HepG2 (cell line): Measurements from ENCODE around the gene GRB2. TPM values are rescaled to one million over a fixed set of nuclear protein-coding genes. Genes with fewer than 3 reads are reported as not detected.

Source experiments
- ATAC-seq: fragments of 200-7000 bp; cut with Tn5 transposase; 3 replicates; pipeline ENCODE4 v1.9.1; 2020; ENCODE audit warnings: mild to moderate bottlenecking, moderate library complexity
- BruUV-seq: library from RNA; stranded (reverse); fragments of 400-500 nt; replicated peaks from 2 replicates; lab custom pipeline; 2021; lab: Mats Ljungman, UMichigan
- CTCF ChIA-PET: fragments of 300-600 bp; formaldehyde crosslinking; extraction: SDS; loops from one replicate; lab custom pipeline; 2021; ENCODE audit warnings: low total read pairs, inconsistent platforms, low intra/inter-chr PET ratio; lab: Yijun Ruan, JAX
- POLR2A ChIA-PET: fragments of 350-600 bp; sonication (Branson Sonifier 250); formaldehyde crosslinking; loops from one replicate; lab custom pipeline; 2020; ENCODE audit warnings: antibody characterized with exemption, inconsistent platforms; lab: Yijun Ruan, JAX
- DNase-seq: peaks from one replicate; pipeline ENCODE4 v3.0.0-alpha.2; 2015; ENCODE audit warnings: low spot score
- FAIRE-seq: peaks from 3 replicates; lab custom pipeline; 2011; peaks lifted over from hg19 to GRCh38; lab: Jason Lieb, UNC
- H2AFZ ChIP-seq: one replicate; pipeline ENCODE4 v1.6.1; 2011; ENCODE audit warnings: low read length, inconsistent platforms
- H3K27ac ChIP-seq: fragments of 300-600 bp; 3 replicates; pipeline ENCODE4 v1.8.0; 2011; ENCODE audit warnings: mixed run types, mild to moderate bottlenecking, mixed read lengths, low read length, inconsistent platforms; ENCODE audit not compliant: insufficient read depth; ENCODE audit errors: extremely low read length
- H3K27me3 ChIP-seq, 2 experiments: fragments of 200-600 bp in 1 of 2; 2 replicates in 1 of 2; 3 replicates in 1 of 2; pipeline versions ENCODE4 v1.6.0 to v1.8.0; 2011; ENCODE audit warnings: low read length in 2 of 2, mild to moderate bottlenecking in 2 of 2, moderate library complexity in 2 of 2, inconsistent platforms in 1 of 2; ENCODE audit not compliant: insufficient read depth in 2 of 2, control insufficient read depth in 1 of 2
- H3K36me3 ChIP-seq, 2 experiments: fragments of 200-600 bp in 1 of 2; replicated peaks in 1 of 2; 2 replicates in 1 of 2; 3 replicates in 1 of 2; pipeline versions ENCODE4 v1.5.1 to v1.8.0; 2011; ENCODE audit warnings: low read length in 2 of 2, inconsistent platforms in 1 of 2; ENCODE audit not compliant: insufficient read depth in 2 of 2, control insufficient read depth in 1 of 2
- H3K4me1 ChIP-seq: 2 replicates; pipeline ENCODE4 v1.5.1; 2012; ENCODE audit warnings: low read length, inconsistent platforms; ENCODE audit not compliant: insufficient read depth
- H3K4me2 ChIP-seq: 2 replicates; pipeline ENCODE4 v1.6.0; 2011; ENCODE audit warnings: low read depth, low read length, inconsistent platforms
- H3K4me3 ChIP-seq, 3 experiments: fragments of 200-600 bp in 1 of 3; sonication (generic), shearing (Covaris generic) in 1 of 3; replicated peaks in 1 of 3; 2 replicates each; pipeline ENCODE4 v1.5.1; 2011 to 2016; ENCODE audit warnings: low read length in 3 of 3, inconsistent platforms in 2 of 3, low read depth in 2 of 3, mild to moderate bottlenecking in 2 of 3, control low read depth in 1 of 3, mixed read lengths in 1 of 3; ENCODE audit not compliant: insufficient read depth in 1 of 3
- H3K79me2 ChIP-seq: one replicate; pipeline ENCODE4 v1.6.1; 2011; ENCODE audit warnings: low read length, inconsistent platforms; ENCODE audit not compliant: insufficient read depth
- H3K9ac ChIP-seq: 2 replicates; pipeline ENCODE4 v1.6.0; 2011; ENCODE audit warnings: mild to moderate bottlenecking, low read depth, low read length, inconsistent platforms; ENCODE audit not compliant: insufficient read depth
- H3K9me3 ChIP-seq: 2 replicates; pipeline ENCODE4 v1.5.1; 2012; ENCODE audit warnings: mild to moderate bottlenecking, low read length
- H4K20me1 ChIP-seq: 2 replicates; pipeline ENCODE4 v1.6.0; 2011; ENCODE audit warnings: inconsistent platforms, mild to moderate bottlenecking, low read length, moderate library complexity; ENCODE audit not compliant: insufficient read depth
- CEBPB ChIP-seq: IDR thresholded peaks from 2 replicates; pipeline ENCODE4 v1.6.1; 2011; ENCODE audit warnings: low read depth, low read length, improper control_type of control experiment, borderline replicate concordance
- HOXA3 ChIP-seq: sonication (generic); formaldehyde crosslinking; IDR thresholded peaks from 2 replicates; pipeline ENCODE4 v1.5.0; 2020; ENCODE audit warnings: missing genetic modification reagents
- MYNN ChIP-seq: sonication (generic); formaldehyde crosslinking; IDR thresholded peaks from 2 replicates; pipeline ENCODE4 v1.4.0; 2020; ENCODE audit warnings: mild to moderate bottlenecking, low read depth, missing genetic modification reagents
- NFRKB ChIP-seq: fragments of 450-650 bp; IDR thresholded peaks from 2 replicates; pipeline ENCODE4 v1.6.1; 2017
- PRDM10 ChIP-seq: sonication (generic); formaldehyde crosslinking; IDR thresholded peaks from 2 replicates; pipeline ENCODE4 v1.4.0; 2020; ENCODE audit warnings: low read depth, missing genetic modification reagents
- RELA ChIP-seq: sonication (generic); formaldehyde crosslinking; IDR thresholded peaks from 2 replicates; pipeline ENCODE4 v1.4.0; 2020; ENCODE audit warnings: missing genetic modification reagents
- SETDB1 ChIP-seq: sonication (generic); formaldehyde crosslinking; IDR thresholded peaks from 2 replicates; pipeline ENCODE4 v1.5.1; 2020; ENCODE audit warnings: missing genetic modification reagents, mild to moderate bottlenecking, borderline replicate concordance
- SRSF1 ChIP-seq: fragments of 200-400 bp; formaldehyde crosslinking; optimal IDR thresholded peaks from 2 replicates; pipeline ENCODE3; 2017; ENCODE audit warnings: mild to moderate bottlenecking, low read depth, low read length, moderate library complexity
- TEAD3 ChIP-seq: optimal IDR thresholded peaks from 2 replicates; pipeline ENCODE3; 2016; ENCODE audit warnings: borderline replicate concordance
- TIGD3 ChIP-seq: sonication (generic); formaldehyde crosslinking; IDR thresholded peaks from 2 replicates; pipeline ENCODE4 v1.5.1; 2020; ENCODE audit warnings: mild to moderate bottlenecking, missing genetic modification reagents, borderline replicate concordance
- ZBTB3 ChIP-seq: sonication (generic); formaldehyde crosslinking; IDR thresholded peaks from 2 replicates; pipeline ENCODE4 v1.4.0; 2020; ENCODE audit warnings: low read depth, mild to moderate bottlenecking, moderate library complexity, missing genetic modification reagents, borderline replicate concordance
- ZBTB7A ChIP-seq: sonication (generic); formaldehyde crosslinking; IDR thresholded peaks from 2 replicates; pipeline ENCODE4 v1.8.0; 2022; ENCODE audit warnings: mild to moderate bottlenecking, missing genetic modification reagents
- ZFP41 ChIP-seq: sonication (generic); formaldehyde crosslinking; IDR thresholded peaks from 2 replicates; pipeline ENCODE4 v1.4.0; 2020; ENCODE audit warnings: mild to moderate bottlenecking, missing genetic modification reagents, borderline replicate concordance
- ZNF567 ChIP-seq: sonication (generic); formaldehyde crosslinking; IDR thresholded peaks from 2 replicates; pipeline ENCODE4 v1.8.1; 2023; ENCODE audit warnings: mild to moderate bottlenecking, missing genetic modification reagents, borderline replicate concordance
- ZNF766 ChIP-seq: sonication (generic); formaldehyde crosslinking; IDR thresholded peaks from 2 replicates; pipeline ENCODE4 v1.5.0; 2020; ENCODE audit warnings: missing genetic modification reagents, borderline replicate concordance
- ZSCAN22 ChIP-seq: sonication (generic); formaldehyde crosslinking; IDR thresholded peaks from 2 replicates; pipeline ENCODE4 v1.4.0; 2020; ENCODE audit warnings: mild to moderate bottlenecking, missing genetic modification reagents
- ZSCAN31 ChIP-seq: sonication (generic); formaldehyde crosslinking; IDR thresholded peaks from 2 replicates; pipeline ENCODE4 v1.5.0; 2020; ENCODE audit warnings: low read depth, mild to moderate bottlenecking, missing genetic modification reagents
- WGBS: methylation state at CpG from one replicate; pipeline ENCODE4 v1.1.6; 2017; ENCODE audit warnings: low lambda C conversion rate; 5-methylcytosine and 5-hydroxymethylcytosine counted together
- in situ Hi-C: cut with HindIII; loops from 2 replicates; pipeline ENCODE4 v1.10.0; 2017; ENCODE audit warnings: low pct_unique_long_range_greater_than_20kb; ENCODE audit not compliant: extremely low pct_ligation_motif_present
- intact Hi-C: fragments of 100-400 bp; cut with micrococcal nuclease; formaldehyde crosslinking; loops from one replicate; pipeline ENCODE4 v1.10.0; 2022; ENCODE audit not compliant: unreplicated experiment
- polyA plus RNA-seq, 8 experiments: library from polyadenylated mRNA; depleted of rRNA in 3 of 8; stranded (reverse) in 7 of 8; unstranded in 1 of 8; fragments of >200 nt; fragmentation: Illumina TruSeq in 4 of 8; extraction: Trizol in 4 of 8; gene quantifications; 2 replicates each; pipeline versions ENCODE4 v1.2.1 to v1.2.3, GENCODE V29; 2011 to 2016; ENCODE audit warnings: low read depth in 4 of 8, missing spikeins in 1 of 8, mixed read lengths in 1 of 8; ENCODE audit not compliant: insufficient read depth in 1 of 8
- total RNA-seq, 5 experiments: library from RNA; depleted of rRNA; stranded (reverse); fragments of >200 nt; fragmentation: Illumina TruSeq; extraction: Trizol; gene quantifications; 2 replicates each; pipeline ENCODE4 v1.2.3, GENCODE V29; 2016; ENCODE audit warnings: low read depth in 1 of 5

Gene GRB2
- total and polyA plus RNA-seq, 2 of the 13 experiments (the other 11 are each of a cell fraction or from before 2014, with no cell fraction given) = 84.6 to 92.3 TPM

- peak; percentile 11 for ATAC-seq
- Histone ChIP-seq H3K27ac (peak overlapping the region; percentile 68), H3K4me3 (peak overlapping the region; percentile 91 to 98 (median 94)), H3K9me3 (no peaks in the 10 kb centered on the region), H3K36me3 (peaks cover 12 to 34% of the 10 kb centered on the region in 2 experiments), H3K4me1 (peaks cover 43% of the 10 kb centered on the region), H3K9ac (peak overlapping the region; percentile 83), H3K79me2 (peaks cover 6% of the 10 kb centered on the region), H2AFZ (no peak overlapping the region), H3K4me2 (peak overlapping the region; percentile 94), H4K20me1 (no peaks in the 10 kb centered on the region), H3K27me3 (no peaks in the 10 kb centered on the region)
- FAIRE-seq = no peak
- CTCF ChIA-PET = interaction anchor here (0.9 to 1.1 kb wide), 2 partner anchors 19 to 143 kb away, joined by 3 read pairs; partner anchors contain the start of gene SLC25A19
- POLR2A ChIA-PET = interaction anchor here (0.5 to 6.6 kb wide), 21 partner anchors 9 to 261 kb away, joined by 3 to 93 read pairs (median 7); partner anchors contain the start of genes GGA3, GRB2, JPT1 and MRPS7
- no peak for DNase-seq
- WGBS = 16% methylated on average over 5 of the region's 6 CpGs
- no TSS peak for BruUV-seq
- intact Hi-C loops = loop anchor here (1.0 to 2.0 kb wide), 3 partner anchors 39 to 143 kb away; partner anchors contain the start of gene GRB2
- in situ Hi-C loops = loop anchor here (5.0 kb wide), 1 partner anchor 142 kb away; no protein-coding TSS in a partner anchor
- TF ChIP-seq NFRKB = no peak
- TF ChIP-seq ZBTB7A = no peak
- no peak for TF ChIP-seq PRDM10
- TF ChIP-seq ZNF766 = no peak
- TF ChIP-seq SRSF1 = no peak
- TF ChIP-seq CEBPB = no peak
- TF ChIP-seq TIGD3 (CRISPR knock-in tag) = 0 out of 2 replicates have a peak, but pooled peaks have one; percentile 36
- TF ChIP-seq ZNF567 = no peak
- TF ChIP-seq ZBTB3 (CRISPR knock-in tag) = no peak
- no peak for TF ChIP-seq ZSCAN22 (CRISPR knock-in tag)
- TF ChIP-seq TEAD3 = no peak
- TF ChIP-seq ZFP41 (CRISPR knock-in tag) = no peak
- TF ChIP-seq MYNN (CRISPR knock-in tag) = peak; percentile 10; the same call in 1 of the 2 replicates
- TF ChIP-seq RELA (CRISPR knock-in tag) = no peak
- TF ChIP-seq HOXA3 (CRISPR knock-in tag) = no peak
- no peak for TF ChIP-seq ZSCAN31 (CRISPR knock-in tag)
- 0 out of 2 replicates have a peak, but pooled peaks have one; percentile 21 for TF ChIP-seq SETDB1
Measured at GRCh38 chr17:75269844-75270217, 135.6 kb downstream of the GRB2 start.
